ENCODE data around the gene RBPMS2. TPM values are rescaled to one million over a fixed set of nuclear protein-coding genes. Genes with fewer than 3 reads are reported as not detected.

RBPMS2 gene
- total and polyA plus RNA-seq, 2 donors (not counting 3 experiments of a cell fraction or from before 2014, with no cell fraction given) = 2.3 to 7.8 TPM

GRCh38 chr15:64691896-64692565 is 83.4 kb downstream of the RBPMS2 start:
- Histone ChIP-seq H3K36me3 (ENCODE audit: control insufficient read depth in 2 of 2, extremely low read depth in 1 of 2, insufficient read depth in 2 of 2, low read length in 2 of 2) (peaks cover 17 to 46% of the 10 kb centered on the region in 2 experiments), H2AFZ (ENCODE audit: low read depth, low read length) (no peak overlapping the region), H3K9me3 (replicated peaks; ENCODE audit: control insufficient read depth, insufficient read depth, low read length) (no peaks in the 10 kb centered on the region), H3K4me3 (replicated peaks in 1 of 3; ENCODE audit: insufficient read depth in 1 of 3, low read depth in 1 of 3, low read length in 3 of 3) (no peak overlapping the region), H3K27me3 (ENCODE audit: control insufficient read depth in 2 of 2, insufficient read depth in 2 of 2, low read length in 2 of 2) (no peaks in the 10 kb centered on the region), H3K27ac (ENCODE audit: insufficient read depth, low read depth, low read length) (no peak overlapping the region), H3K4me1 (ENCODE audit: control insufficient read depth, extremely low read depth, insufficient read depth, low read length) (no peaks in the 10 kb centered on the region), H3K4me2 (ENCODE audit: insufficient read depth, low read length) (no peak overlapping the region), H3K79me2 (ENCODE audit: control insufficient read depth, insufficient read depth, low read length) (peaks cover 19% of the 10 kb centered on the region), H3K9me1 (replicated peaks; ENCODE audit: control insufficient read depth, extremely low read depth, insufficient read depth, low read length) (no peaks in the 10 kb centered on the region), H3K9ac (replicated peaks; ENCODE audit: extremely low read depth, insufficient read depth, low read length) (no peak overlapping the region), H4K20me1 (replicated peaks; ENCODE audit: control insufficient read depth, extremely low read depth, insufficient read depth, low read length) (peaks cover 2% of the 10 kb centered on the region)
- TF ChIP-seq POLR2AphosphoS5 (IDR thresholded peaks at IDR 0.05; ENCODE audit: insufficient read depth, low read depth, low read length) (no peak), JUN (IDR thresholded peaks at IDR 0.05; ENCODE audit: borderline replicate concordance, insufficient read depth, insufficient read length, low read depth) (no peak), CTCF (IDR thresholded peaks at IDR 0.05; ENCODE audit: extremely low read depth in 1 of 2, insufficient read depth in 1 of 2, low read depth in 1 of 2, low read length in 2 of 2) (no peak), FOS (IDR thresholded peaks at IDR 0.05; ENCODE audit: borderline replicate concordance, insufficient read depth, low read length) (no peak)
- dilution Hi-C loops (cut with MboI; ENCODE audit: extremely low pct_ligation_motif_present, low sequenced_read_pairs) (no loop called here), intact Hi-C loops (cut with micrococcal nuclease) (no loop called here)
- ChIA-PET CTCF (interaction anchor here (0.6 to 13.8 kb wide), 4 partner anchors 16 to 510 kb away, joined by 3 to 446 read pairs (median 34); no protein-coding TSS in a partner anchor), POLR2A (interaction anchor here (0.7 kb wide), 1 partner anchor 36 kb away, joined by 9 read pairs; no protein-coding TSS in a partner anchor)
- BruUV-seq (replicated peaks) = no TSS peak
- DNase-seq (ENCODE audit: low read depth, low spot score) (no peak), FAIRE-seq (no peak)

Measured in endothelial cell of umbilical vein (primary cell).